HepG2 (cell line): Measurements from ENCODE around the gene C1orf185. TPM values are rescaled to one million over a fixed set of nuclear protein-coding genes. Genes with fewer than 3 reads are reported as not detected.

Source experiments
- ATAC-seq: fragments of 200-7000 bp; cut with Tn5 transposase; 3 replicates; pipeline ENCODE4 v1.9.1; 2020; ENCODE audit warnings: mild to moderate bottlenecking, moderate library complexity
- BruUV-seq: library from RNA; stranded (reverse); fragments of 400-500 nt; replicated peaks from 2 replicates; lab custom pipeline; 2021; lab: Mats Ljungman, UMichigan
- CTCF ChIA-PET: fragments of 300-600 bp; formaldehyde crosslinking; extraction: SDS; loops from one replicate; lab custom pipeline; 2021; ENCODE audit warnings: low total read pairs, inconsistent platforms, low intra/inter-chr PET ratio; lab: Yijun Ruan, JAX
- POLR2A ChIA-PET: fragments of 350-600 bp; sonication (Branson Sonifier 250); formaldehyde crosslinking; loops from one replicate; lab custom pipeline; 2020; ENCODE audit warnings: antibody characterized with exemption, inconsistent platforms; lab: Yijun Ruan, JAX
- DNase-seq: peaks from one replicate; pipeline ENCODE4 v3.0.0-alpha.2; 2015; ENCODE audit warnings: low spot score
- FAIRE-seq: peaks from 3 replicates; lab custom pipeline; 2011; peaks lifted over from hg19 to GRCh38; lab: Jason Lieb, UNC
- H2AFZ ChIP-seq: one replicate; pipeline ENCODE4 v1.6.1; 2011; ENCODE audit warnings: low read length, inconsistent platforms
- H3K27ac ChIP-seq: fragments of 300-600 bp; 3 replicates; pipeline ENCODE4 v1.8.0; 2011; ENCODE audit warnings: mixed run types, mild to moderate bottlenecking, mixed read lengths, low read length, inconsistent platforms; ENCODE audit not compliant: insufficient read depth; ENCODE audit errors: extremely low read length
- H3K27me3 ChIP-seq, 2 experiments: fragments of 200-600 bp in 1 of 2; 2 replicates in 1 of 2; 3 replicates in 1 of 2; pipeline versions ENCODE4 v1.6.0 to v1.8.0; 2011; ENCODE audit warnings: low read length in 2 of 2, mild to moderate bottlenecking in 2 of 2, moderate library complexity in 2 of 2, inconsistent platforms in 1 of 2; ENCODE audit not compliant: insufficient read depth in 2 of 2, control insufficient read depth in 1 of 2
- H3K36me3 ChIP-seq, 2 experiments: fragments of 200-600 bp in 1 of 2; replicated peaks in 1 of 2; 2 replicates in 1 of 2; 3 replicates in 1 of 2; pipeline versions ENCODE4 v1.5.1 to v1.8.0; 2011; ENCODE audit warnings: low read length in 2 of 2, inconsistent platforms in 1 of 2; ENCODE audit not compliant: insufficient read depth in 2 of 2, control insufficient read depth in 1 of 2
- H3K4me1 ChIP-seq: 2 replicates; pipeline ENCODE4 v1.5.1; 2012; ENCODE audit warnings: low read length, inconsistent platforms; ENCODE audit not compliant: insufficient read depth
- H3K4me2 ChIP-seq: 2 replicates; pipeline ENCODE4 v1.6.0; 2011; ENCODE audit warnings: low read depth, low read length, inconsistent platforms
- H3K4me3 ChIP-seq, 3 experiments: fragments of 200-600 bp in 1 of 3; sonication (generic), shearing (Covaris generic) in 1 of 3; replicated peaks in 1 of 3; 2 replicates each; pipeline ENCODE4 v1.5.1; 2011 to 2016; ENCODE audit warnings: low read length in 3 of 3, inconsistent platforms in 2 of 3, low read depth in 2 of 3, mild to moderate bottlenecking in 2 of 3, control low read depth in 1 of 3, mixed read lengths in 1 of 3; ENCODE audit not compliant: insufficient read depth in 1 of 3
- H3K79me2 ChIP-seq: one replicate; pipeline ENCODE4 v1.6.1; 2011; ENCODE audit warnings: low read length, inconsistent platforms; ENCODE audit not compliant: insufficient read depth
- H3K9ac ChIP-seq: 2 replicates; pipeline ENCODE4 v1.6.0; 2011; ENCODE audit warnings: mild to moderate bottlenecking, low read depth, low read length, inconsistent platforms; ENCODE audit not compliant: insufficient read depth
- H3K9me3 ChIP-seq: 2 replicates; pipeline ENCODE4 v1.5.1; 2012; ENCODE audit warnings: mild to moderate bottlenecking, low read length
- H4K20me1 ChIP-seq: 2 replicates; pipeline ENCODE4 v1.6.0; 2011; ENCODE audit warnings: inconsistent platforms, mild to moderate bottlenecking, low read length, moderate library complexity; ENCODE audit not compliant: insufficient read depth
- ARNTL ChIP-seq: sonication (generic); formaldehyde crosslinking; IDR thresholded peaks from 2 replicates; pipeline ENCODE4 v1.4.0; 2020; ENCODE audit warnings: mild to moderate bottlenecking, missing genetic modification reagents
- CTCF ChIP-seq: sonication (generic); formaldehyde crosslinking; IDR thresholded peaks from 2 replicates; pipeline ENCODE4 v1.5.0; 2020; ENCODE audit warnings: mild to moderate bottlenecking, missing genetic modification reagents, moderate library complexity
- SRSF1 ChIP-seq: fragments of 200-400 bp; formaldehyde crosslinking; optimal IDR thresholded peaks from 2 replicates; pipeline ENCODE3; 2017; ENCODE audit warnings: mild to moderate bottlenecking, low read depth, low read length, moderate library complexity
- STAG1 ChIP-seq: sonication (generic); formaldehyde crosslinking; IDR thresholded peaks from 2 replicates; pipeline ENCODE4 v1.4.0; 2020; ENCODE audit warnings: missing genetic modification reagents
- WGBS: methylation state at CpG from one replicate; pipeline ENCODE4 v1.1.6; 2017; ENCODE audit warnings: low lambda C conversion rate; 5-methylcytosine and 5-hydroxymethylcytosine counted together
- in situ Hi-C: cut with HindIII; loops from 2 replicates; pipeline ENCODE4 v1.10.0; 2017; ENCODE audit warnings: low pct_unique_long_range_greater_than_20kb; ENCODE audit not compliant: extremely low pct_ligation_motif_present
- intact Hi-C: fragments of 100-400 bp; cut with micrococcal nuclease; formaldehyde crosslinking; loops from one replicate; pipeline ENCODE4 v1.10.0; 2022; ENCODE audit not compliant: unreplicated experiment
- polyA plus RNA-seq, 8 experiments: library from polyadenylated mRNA; depleted of rRNA in 3 of 8; stranded (reverse) in 7 of 8; unstranded in 1 of 8; fragments of >200 nt; fragmentation: Illumina TruSeq in 4 of 8; extraction: Trizol in 4 of 8; gene quantifications; 2 replicates each; pipeline versions ENCODE4 v1.2.1 to v1.2.3, GENCODE V29; 2011 to 2016; ENCODE audit warnings: low read depth in 4 of 8, missing spikeins in 1 of 8, mixed read lengths in 1 of 8; ENCODE audit not compliant: insufficient read depth in 1 of 8
- total RNA-seq, 5 experiments: library from RNA; depleted of rRNA; stranded (reverse); fragments of >200 nt; fragmentation: Illumina TruSeq; extraction: Trizol; gene quantifications; 2 replicates each; pipeline ENCODE4 v1.2.3, GENCODE V29; 2016; ENCODE audit warnings: low read depth in 1 of 5
- TF ChIP-seq, protein P1 (sequence below): sonication (generic); formaldehyde crosslinking; IDR thresholded peaks from 2 replicates; pipeline ENCODE4 v1.4.0; 2020; ENCODE audit warnings: missing genetic modification reagents
- TF ChIP-seq, protein P2 (sequence below): sonication (generic); formaldehyde crosslinking; IDR thresholded peaks from 2 replicates; pipeline ENCODE4 v1.4.0; 2020; ENCODE audit warnings: missing genetic modification reagents, borderline replicate concordance

C1orf185 gene
- total and polyA plus RNA-seq, 2 of the 13 experiments (the other 11 are each of a cell fraction or from before 2014, with no cell fraction given): not detected

- no peak for TF ChIP-seq ARNTL (CRISPR knock-in tag)
Measured at GRCh38 chr1:51073456-51073855, 28.6 kb upstream of the C1orf185 start (continued).

DNA sequence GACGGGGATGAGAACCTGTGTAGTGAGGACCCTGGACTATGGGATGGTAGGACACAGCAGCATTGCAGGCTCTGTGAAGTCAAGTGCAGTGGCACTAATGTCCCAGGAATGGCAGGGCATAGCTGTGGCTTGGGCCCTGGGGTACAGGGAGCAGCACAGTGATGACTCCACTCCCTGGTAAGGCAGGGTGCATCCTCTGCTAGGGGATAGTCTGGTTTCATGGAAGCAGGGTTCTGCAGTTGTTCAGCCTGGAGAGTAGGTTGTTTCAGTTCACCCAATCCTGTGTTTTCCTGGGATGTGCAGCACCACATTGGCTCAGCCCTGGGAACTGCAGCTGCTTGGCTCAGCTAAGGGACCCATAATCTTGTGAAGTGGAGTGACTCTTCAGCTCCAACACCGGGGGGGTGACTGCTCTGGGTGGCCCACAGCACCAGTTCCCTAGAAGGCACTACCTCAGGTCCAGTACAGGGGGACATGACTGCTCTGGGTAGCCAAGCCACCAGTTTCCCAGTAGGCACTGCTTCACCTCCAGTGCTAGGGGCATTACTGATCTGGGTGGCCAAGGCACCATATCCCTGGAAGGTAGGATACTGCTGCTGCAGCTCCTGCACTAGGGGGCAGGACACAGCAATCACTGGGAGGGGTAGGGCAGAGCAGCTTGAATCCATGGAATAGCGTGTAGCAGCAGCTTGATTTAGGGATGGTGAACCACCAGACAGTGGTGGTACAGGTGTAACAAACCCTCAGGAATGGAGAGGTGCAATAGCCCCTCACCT, 15.3 kb upstream of the C1orf185 start:
- WGBS: 5% methylated on average over 3 of the region's 3 CpGs
- ATAC-seq (peak; percentile 77), FAIRE-seq (no peak), DNase-seq (no peak)
- ChIA-PET POLR2A (no interaction called here), CTCF (no interaction called here)
- no TSS peak for BruUV-seq
- no peak overlapping the region for H2AFZ ChIP-seq
- no peaks in the 10 kb centered on the region for H4K20me1 ChIP-seq
- H3K27ac ChIP-seq: no peak overlapping the region
- H3K9ac ChIP-seq: no peak overlapping the region
- in situ Hi-C loops: no loop called here
- no peaks in the 10 kb centered on the region for H3K36me3 ChIP-seq
- H3K4me2 ChIP-seq: no peak overlapping the region
- no peaks in the 10 kb centered on the region for H3K9me3 ChIP-seq
- intact Hi-C loops: no loop called here
- TF ChIP-seq, protein P1, sequence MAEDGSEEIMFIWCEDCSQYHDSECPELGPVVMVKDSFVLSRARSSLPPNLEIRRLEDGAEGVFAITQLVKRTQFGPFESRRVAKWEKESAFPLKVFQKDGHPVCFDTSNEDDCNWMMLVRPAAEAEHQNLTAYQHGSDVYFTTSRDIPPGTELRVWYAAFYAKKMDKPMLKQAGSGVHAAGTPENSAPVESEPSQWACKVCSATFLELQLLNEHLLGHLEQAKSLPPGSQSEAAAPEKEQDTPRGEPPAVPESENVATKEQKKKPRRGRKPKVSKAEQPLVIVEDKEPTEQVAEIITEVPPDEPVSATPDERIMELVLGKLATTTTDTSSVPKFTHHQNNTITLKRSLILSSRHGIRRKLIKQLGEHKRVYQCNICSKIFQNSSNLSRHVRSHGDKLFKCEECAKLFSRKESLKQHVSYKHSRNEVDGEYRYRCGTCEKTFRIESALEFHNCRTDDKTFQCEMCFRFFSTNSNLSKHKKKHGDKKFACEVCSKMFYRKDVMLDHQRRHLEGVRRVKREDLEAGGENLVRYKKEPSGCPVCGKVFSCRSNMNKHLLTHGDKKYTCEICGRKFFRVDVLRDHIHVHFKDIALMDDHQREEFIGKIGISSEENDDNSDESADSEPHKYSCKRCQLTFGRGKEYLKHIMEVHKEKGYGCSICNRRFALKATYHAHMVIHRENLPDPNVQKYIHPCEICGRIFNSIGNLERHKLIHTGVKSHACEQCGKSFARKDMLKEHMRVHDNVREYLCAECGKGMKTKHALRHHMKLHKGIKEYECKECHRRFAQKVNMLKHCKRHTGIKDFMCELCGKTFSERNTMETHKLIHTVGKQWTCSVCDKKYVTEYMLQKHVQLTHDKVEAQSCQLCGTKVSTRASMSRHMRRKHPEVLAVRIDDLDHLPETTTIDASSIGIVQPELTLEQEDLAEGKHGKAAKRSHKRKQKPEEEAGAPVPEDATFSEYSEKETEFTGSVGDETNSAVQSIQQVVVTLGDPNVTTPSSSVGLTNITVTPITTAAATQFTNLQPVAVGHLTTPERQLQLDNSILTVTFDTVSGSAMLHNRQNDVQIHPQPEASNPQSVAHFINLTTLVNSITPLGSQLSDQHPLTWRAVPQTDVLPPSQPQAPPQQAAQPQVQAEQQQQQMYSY (CRISPR knock-in tag): no peak
- TF ChIP-seq SRSF1: no peak
- TF ChIP-seq STAG1 (CRISPR knock-in tag): peak; percentile 12; the same call in 1 of the 2 replicates
- TF ChIP-seq CTCF: peak; percentile 25; the same call in 1 of the 2 replicates
- TF ChIP-seq, protein P2, sequence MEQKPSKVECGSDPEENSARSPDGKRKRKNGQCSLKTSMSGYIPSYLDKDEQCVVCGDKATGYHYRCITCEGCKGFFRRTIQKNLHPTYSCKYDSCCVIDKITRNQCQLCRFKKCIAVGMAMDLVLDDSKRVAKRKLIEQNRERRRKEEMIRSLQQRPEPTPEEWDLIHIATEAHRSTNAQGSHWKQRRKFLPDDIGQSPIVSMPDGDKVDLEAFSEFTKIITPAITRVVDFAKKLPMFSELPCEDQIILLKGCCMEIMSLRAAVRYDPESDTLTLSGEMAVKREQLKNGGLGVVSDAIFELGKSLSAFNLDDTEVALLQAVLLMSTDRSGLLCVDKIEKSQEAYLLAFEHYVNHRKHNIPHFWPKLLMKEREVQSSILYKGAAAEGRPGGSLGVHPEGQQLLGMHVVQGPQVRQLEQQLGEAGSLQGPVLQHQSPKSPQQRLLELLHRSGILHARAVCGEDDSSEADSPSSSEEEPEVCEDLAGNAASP (CRISPR knock-in tag): no peak
- TF ChIP-seq, all 625 proteins: peak for 2
- no peaks in the 10 kb centered on the region for H3K4me1 ChIP-seq
- H3K27me3 ChIP-seq: no peaks in the 10 kb centered on the region
- no peaks in the 10 kb centered on the region for H3K79me2 ChIP-seq
- no peak overlapping the region for H3K4me3 ChIP-seq
